GM19035 (cell line): ENCODE measurements around the gene SLC14A1.

Experiments used
- ATAC-seq: cut with Tn5 transposase; IDR thresholded peaks from one replicate; pipeline ENCODE4 v1.9.1; 2021; ENCODE audit not compliant: unreplicated experiment

Gene SLC14A1

GRCh38 chr18:45792506-45793263 lies 68.7 kb downstream of the SLC14A1 start:
- ATAC-seq, result no peak

- ATAC-seq, result no peak
Measured at GRCh38 chr18:45793264-45793965, 69.4 kb downstream of the SLC14A1 start.

GRCh38 chr18:45801416-45802004 lies 77.5 kb downstream of the SLC14A1 start:
- ATAC-seq, result no peak
